HG02870 (cell line): ENCODE results near the gene TMEM43.
"Not testable (repeated sequence)": the region's sequence is repeated elsewhere in the genome, so short reads cannot be mapped to it uniquely, and the experiment has no call there.

Experiments used
- ATAC-seq: cut with Tn5 transposase; IDR thresholded peaks from one replicate; pipeline ENCODE4 v1.9.1; 2021; ENCODE audit warnings: mild to moderate bottlenecking, moderate library complexity; ENCODE audit not compliant: unreplicated experiment

The TMEM43 gene, protein sequence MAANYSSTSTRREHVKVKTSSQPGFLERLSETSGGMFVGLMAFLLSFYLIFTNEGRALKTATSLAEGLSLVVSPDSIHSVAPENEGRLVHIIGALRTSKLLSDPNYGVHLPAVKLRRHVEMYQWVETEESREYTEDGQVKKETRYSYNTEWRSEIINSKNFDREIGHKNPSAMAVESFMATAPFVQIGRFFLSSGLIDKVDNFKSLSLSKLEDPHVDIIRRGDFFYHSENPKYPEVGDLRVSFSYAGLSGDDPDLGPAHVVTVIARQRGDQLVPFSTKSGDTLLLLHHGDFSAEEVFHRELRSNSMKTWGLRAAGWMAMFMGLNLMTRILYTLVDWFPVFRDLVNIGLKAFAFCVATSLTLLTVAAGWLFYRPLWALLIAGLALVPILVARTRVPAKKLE

DNA sequence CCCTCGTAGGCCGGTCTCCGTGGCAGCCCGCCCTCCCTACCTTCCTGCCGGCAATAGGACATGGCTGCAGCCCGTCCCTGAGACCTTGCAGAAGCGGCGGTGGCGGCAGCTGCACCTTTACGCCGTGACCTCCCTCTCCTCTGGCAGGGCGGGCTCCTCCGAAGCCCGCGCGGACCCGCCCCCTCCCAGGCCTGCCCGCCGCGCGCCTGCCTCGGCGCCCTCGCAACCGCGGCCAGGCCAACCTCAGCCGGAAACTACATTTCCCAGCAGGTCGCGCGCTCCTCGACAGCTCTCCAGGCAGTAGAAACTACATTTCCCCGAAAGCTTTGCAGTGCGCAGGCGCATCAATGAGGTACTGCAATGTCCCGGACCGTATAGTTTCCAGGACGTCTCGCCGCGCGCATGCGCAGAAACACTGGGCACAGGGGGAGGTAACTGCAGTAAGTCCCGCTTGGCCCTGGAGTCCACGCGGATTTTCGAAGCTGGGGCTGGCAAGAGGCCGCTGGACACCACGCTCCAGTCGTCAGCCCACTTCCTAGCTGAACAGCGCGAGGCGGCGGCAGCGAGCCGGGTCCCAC is at the start of gene TMEM43, which contains the start of gene CHCHD4:
Gene TMEM43 (plus strand): TSS at position 438 of the 578 bp plus-strand sequence. CDS start 142 bp downstream, outside the sequence.
Gene CHCHD4 (minus strand): TSS at position 256 of the 578 bp plus-strand sequence. CDS start 194 bp downstream, at position 62.
- ATAC-seq = peak; percentile 84

DNA sequence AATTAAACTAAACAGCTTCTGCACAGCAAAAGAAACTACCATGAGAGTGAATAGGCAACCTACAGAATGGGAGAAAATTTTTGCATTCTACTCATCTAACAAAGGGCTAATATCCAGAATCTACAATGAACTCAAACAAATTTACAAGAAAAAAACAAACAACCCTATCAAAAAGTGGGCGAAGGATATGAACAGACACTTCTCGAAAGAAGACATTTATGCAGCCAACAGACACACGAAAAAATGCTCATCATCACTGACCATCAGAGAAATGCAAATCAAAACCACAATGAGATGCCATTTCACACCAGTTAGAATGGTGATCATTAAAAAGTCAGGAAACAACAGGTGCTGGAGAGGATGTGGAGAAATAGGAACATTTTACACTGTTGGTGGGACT is 49.6 kb upstream of the TMEM43 start:
- ATAC-seq = not testable (repeated sequence)

DNA sequence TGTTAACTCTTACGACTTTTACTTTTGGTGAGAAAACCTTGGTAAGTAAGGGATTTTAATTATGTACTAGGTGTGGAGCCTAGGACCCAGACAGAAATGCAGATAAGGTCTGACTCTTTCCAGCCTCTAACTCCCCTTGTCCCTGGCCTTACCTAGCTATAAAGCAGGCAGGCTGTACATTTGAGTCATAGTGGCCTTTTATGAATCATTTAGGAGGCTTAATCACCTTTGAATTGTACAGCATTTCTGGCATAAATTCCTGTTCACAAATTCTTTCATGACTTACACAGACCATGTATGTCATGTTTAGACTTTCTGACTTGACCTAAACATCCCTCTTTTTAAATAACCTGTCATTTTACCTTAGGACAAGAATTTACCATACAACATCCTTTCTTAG is 47.5 kb upstream of the TMEM43 start:
- no peak for ATAC-seq

DNA sequence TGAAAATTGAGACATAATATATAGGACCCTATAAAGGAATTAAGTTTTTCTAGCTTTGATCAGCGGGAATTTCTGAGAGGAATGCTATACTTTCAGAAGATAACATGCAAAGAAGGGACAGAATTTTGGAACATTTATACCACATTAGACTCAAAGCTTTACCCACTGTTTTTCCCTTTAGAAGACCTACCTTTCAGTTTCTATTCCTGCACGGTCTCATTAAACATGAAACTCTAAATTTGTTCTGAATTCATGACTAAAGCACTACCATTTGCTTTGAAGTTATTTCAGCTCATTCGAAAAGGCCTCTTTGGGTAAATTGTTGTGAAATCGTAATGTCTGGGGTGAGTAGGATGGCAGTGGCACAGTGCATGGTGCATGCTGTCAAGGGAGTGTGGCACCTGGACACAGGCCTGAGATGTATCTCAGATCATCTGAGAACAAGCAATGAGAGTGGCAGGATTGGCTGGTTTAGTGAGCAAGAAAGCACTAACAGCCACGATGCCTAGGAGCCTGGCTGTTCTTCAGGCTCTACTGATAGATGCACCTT is 42.7 kb upstream of the TMEM43 start:
- ATAC-seq = no peak

DNA sequence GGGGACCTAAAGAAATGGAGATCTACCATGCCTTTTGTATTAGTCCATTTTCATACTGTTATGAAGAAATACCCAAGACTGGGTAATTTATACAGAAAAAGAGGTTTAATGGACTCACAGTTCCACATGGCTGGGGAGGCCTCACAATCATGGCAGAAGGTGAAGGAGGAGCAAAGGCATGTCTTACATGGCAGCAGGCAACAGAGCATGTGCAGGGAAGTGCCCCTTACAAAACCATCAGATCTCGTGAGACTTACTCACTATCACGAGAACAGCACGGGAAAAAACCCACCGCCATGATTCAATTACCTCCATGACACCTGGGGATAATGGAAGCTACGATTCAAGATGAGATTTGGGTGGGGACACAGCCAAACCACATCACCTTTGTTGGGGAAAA is 37.4 kb upstream of the TMEM43 start:
- not testable (repeated sequence) for ATAC-seq

DNA sequence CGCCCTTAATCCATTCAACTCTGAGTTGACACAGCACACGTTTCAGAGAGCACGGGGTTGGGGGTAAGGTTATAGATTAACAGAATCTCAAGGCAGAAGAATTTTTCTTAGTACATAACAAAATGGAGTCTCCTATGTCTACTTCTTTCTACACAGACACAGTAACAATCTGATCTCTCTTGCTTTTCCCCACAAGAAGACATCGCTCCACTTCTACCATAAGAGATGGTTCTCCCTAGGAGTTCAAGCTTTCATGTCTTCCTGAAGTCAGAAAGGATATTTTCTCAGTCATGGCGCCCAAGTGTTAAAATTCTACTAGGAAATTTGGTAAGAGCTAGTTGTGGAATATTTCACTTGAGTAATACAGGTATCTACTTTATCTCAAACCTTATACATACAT is 32.9 kb upstream of the TMEM43 start:
- ATAC-seq = not testable (repeated sequence)

DNA sequence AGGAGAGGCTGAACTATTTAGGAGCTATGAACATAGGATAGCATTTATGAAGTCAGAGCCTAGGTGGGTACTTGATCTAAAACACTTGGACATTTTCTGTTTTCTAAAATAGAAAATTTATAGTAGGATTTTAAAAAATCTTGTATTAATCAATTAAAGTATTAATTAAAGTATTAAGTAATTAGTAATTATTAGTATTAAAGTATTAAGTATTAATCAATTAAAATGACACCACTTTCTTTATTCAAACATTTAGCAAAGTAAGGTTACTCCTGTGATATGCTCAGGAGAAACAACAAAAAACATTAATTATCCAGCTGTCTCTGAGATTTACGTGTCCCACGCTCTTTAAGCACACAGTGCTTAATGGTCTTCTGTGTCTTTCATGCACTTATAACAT is 32.4 kb upstream of the TMEM43 start:
- ATAC-seq = no peak

DNA sequence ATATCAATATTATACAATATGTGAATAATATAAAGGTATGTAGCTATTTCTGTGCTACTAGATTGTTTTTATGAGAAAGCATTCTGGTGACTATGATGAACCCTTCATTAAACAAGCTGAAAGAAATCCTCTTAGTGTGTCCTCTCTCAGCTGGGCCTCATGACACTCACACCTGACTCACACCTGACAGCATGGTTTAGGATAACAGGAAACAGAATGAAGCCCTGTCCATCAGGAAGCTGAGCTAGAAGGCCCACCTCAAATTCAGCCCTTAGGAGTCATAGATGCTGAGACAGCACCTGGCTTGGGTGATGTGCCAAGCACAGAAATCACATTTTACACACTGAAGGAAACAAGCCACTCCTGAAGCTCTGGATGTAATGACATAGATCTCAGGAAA is 31.0 kb upstream of the TMEM43 start:
- no peak for ATAC-seq

DNA sequence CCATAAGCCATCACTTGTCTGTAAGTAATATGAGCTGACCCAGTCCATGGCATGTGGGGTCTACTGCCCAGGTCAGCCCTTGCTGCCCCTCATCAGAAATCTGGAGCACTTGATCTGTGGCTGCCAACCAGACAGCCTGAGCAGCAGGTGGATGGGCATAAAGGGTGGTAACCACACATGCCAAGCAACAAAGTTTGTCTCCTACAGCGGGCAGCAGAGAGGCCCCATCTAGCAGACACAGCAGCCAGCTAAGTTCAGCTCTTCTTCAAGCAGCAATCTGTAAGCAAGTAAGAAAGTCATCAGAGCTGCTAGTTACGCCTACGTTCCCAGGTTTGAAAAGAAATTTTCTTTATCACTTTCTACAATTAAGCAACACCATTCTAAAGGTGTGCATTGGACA is 28.1 kb upstream of the TMEM43 start:
- no peak for ATAC-seq

DNA sequence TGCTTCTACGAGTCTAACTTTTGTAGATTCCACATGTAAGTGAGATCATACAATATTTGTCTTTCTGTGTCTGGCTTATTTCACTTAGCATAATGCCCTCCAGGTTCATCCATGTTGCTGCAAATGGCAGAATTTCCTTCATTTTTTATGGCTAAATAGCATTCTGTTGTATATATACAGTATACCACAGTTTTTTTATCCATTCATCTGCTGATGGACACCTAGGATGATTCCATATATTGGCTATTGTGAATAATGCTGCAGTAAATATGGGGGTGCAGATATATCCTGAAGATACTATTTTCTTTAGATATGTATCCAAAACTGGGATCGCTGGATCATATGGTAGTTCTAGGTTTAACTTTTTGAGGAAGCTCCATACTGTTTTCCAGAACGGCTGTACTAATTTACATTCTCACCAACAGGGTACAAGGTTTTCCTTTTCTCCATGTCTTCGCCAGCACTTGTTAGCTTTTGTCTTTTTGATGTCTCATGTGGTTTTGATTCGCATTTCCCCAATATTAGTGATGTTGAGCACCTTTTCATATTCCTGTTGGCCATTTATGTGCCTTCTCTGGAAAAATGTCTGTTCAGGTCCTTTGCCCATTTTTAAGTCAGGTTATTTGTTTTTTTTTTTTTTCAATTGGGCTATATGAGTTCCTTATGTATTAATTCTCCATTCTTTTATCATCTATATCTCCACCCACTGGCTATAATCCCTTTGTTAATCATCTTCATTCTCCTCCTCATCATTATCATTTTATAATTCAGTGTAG is 27.0 kb upstream of the TMEM43 start:
- ATAC-seq = no peak

DNA sequence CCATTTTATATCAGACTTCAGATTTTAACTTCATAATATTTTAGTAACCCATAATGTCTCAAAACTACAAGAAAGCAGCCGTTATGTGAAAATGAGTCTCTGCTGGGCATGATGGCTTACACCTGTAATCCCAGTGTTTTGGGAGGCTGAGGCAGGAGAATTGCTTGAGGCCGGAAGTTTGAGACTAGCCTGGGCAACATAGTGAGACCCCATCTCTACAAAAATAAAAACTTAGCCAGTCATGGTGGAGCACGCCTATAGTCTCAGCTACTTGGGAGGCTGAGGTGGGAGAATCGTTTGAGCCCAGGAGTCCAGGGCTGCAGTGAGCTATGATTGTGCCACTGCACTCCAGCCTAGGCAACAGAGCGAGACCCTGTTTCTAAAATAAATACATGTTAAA is 15.0 kb upstream of the TMEM43 start:
- ATAC-seq = not testable (repeated sequence)

DNA sequence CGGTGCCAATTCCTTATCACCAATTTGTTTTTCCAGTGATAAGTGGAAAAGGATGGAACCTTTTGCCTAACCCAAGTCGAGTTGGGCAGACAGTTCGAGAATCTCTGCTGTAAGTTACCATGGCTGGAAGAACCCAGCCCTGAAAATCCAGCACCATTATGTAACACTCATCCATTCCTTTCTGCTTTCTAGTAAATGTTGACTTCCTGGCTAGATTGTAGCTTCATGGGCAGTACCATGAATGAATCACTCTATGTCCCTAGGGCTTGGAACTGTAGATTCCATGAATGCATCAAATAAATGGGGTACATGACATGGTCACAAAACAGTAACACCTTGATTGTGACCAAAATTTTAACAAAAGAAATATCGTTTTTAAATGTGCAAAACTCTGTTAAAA is 14.2 kb upstream of the TMEM43 start:
- ATAC-seq = no peak

DNA sequence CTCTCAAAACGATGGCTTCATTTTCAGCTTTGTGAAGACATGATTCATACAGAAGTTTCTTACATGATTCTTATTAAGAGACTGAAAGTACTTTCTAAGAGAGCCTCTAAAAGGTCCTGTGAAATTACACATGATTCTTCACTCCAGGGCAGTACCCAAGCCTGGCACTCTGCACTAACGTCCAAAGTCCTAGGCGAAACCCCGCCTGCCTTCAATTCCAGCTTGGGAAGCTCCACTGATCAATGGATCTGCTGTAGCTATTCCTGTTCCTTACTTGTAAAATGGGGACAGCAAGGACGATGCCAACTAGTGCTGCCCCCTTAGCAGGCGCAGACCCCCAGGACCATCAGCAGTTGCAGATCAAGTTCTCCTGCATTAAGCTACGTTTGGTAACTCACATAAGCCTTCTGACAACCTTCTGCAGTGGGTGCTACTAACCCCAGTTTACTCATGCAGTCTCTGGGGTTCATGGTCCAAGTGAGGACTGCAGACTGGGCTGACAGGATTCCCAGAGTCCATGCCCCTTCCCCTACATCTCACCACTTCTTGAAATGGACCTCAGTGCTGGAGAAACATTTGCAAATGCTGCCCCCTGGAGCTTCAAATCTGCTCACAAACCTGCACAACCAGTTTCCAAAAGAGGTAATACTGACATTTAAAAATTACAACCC is 10.8 kb upstream of the TMEM43 start:
- no peak for ATAC-seq

DNA sequence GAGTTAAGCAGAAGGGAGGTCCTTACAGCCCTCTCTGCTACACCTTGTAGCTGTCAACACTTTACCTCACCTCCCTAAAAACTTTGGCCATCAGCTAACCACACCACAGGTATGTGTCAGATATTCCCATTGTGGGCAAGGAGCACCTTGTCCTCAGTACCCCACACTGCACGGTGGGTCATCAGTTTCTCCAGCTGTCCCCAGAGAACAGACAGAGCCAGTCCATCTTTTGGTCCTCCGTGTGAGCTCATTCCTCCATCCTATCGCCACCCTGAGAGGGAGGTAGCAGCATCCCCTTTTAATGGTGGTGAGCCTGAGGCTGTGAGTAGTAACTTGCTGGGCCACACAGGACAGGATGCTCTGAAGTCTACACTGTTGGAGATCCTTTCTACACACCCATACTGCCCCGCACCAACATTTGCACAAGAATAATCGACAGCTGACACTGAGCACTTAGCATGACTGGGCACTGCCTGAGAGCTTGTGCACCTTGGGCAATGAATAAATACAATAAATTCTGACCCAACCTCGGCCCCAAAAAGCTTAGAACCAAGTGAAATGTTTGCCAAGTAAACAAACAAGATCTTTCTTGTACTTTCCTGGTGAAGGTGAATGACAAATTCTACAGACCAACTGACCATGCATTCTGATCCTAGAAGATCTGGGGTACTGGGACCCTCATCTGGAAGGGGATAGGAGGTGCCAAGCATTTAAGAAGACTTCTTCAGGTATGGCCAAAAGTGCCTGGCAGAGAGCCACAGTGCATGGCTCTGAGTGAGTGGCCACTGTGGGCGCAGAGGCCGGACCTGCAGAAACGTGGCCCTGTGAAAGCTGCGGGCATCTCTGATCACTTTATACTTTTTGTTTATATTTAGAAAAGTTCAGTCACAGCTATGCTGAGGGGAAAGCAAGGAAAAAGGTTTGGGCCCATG is 7.1 kb upstream of the TMEM43 start:
- no peak for ATAC-seq

DNA sequence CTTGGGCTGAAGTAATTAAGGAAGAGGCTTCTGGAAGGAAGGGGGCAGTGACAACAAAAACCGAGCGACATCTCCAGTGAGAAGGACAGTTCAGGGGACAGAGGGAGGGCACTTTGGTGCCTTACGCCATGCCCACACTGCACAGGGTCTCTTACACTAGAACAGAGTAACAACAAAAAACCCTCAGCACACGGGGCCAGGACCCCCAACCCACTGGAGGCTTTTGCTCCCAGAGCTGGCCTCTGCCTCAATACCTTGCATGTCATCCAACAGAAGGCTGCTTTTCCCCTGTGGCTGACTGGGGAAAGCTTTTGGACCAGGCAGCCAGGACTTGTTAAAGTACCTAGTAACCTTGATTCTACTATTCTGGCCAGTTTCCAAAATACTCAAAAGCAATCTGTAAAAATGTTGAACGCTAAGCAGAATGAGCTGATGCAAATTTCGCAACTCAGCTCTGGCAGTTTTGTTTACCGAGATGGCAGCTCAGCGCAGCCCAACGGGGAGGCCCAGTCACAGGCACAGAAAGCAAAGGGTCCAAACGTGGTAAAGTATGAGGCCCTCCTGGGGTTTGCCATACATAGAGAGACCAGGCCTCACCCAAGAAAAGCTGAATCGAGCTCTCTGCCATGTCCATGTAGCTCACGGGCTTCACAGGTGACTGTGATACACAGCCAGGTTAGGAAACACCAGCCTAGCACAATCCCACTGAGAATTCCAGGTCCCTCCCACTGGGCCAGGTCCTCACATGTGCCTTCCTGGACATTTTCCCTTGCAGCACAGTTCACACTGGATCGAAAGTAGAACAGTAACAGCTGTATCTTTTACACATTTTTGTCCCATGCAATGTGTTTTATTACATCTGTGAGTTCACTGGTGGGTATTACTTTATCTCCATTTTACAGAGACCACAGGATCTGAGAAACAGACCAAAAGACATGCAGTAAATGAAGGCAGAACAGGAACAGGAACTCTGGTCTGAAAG is 6.2 kb upstream of the TMEM43 start:
- no peak for ATAC-seq

DNA sequence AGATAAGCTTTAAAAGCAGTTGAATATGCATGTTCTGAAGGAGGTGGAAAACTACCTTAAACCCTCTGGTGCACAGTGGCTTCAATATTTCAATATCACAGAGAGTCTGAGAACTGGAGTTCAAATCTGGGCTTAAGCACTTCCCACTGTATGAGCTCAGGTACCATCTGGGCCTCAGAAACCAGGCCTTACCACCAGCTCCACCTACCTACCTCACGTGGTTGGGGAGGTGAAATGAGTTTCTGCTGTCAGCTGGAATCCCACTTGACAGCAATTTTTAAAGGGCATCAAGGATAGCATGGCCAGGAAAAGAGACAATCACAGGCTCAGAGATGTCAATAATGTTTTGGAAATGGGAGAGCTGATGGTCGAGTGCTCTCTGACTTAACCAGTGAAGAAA is 5.2 kb upstream of the TMEM43 start:
- ATAC-seq = no peak

DNA sequence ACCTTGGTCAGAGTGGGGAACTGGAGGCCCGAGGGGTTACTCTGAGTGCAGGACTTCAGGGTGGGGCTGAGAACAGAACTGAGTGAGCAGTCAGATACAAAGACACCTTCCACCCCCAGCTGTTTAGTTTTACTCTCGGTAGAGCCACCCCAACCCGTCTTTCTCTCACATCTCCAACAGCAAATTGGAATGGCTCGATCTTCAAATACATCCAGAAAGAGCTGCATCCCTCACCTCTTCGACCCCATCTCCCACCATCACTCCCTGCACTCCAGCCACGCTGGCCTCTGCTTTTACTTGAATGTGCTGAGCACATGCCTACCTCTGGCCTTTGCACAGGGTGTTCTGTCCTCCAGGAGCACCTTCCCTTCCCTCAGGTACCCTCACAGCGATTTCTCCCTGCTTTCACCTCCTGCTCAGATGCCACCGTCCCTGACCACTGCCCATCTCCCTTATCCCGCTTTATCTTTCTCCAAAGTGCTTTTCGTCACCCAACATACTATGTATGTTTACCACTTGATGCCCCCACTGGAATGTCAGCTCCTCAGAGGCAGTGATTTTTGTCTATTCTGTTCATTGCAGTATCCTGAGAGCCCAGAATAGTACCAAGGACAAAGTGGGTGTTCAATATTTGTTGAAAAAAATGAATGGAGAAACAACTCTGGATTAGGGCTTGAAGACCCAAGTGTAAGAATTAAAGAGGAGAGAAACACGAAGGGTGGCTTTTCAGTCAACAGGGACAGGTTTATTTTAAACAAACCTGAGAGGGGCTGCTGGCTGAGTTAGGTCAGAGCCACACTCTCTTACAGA is 4.5 kb upstream of the TMEM43 start:
- no peak for ATAC-seq
